Brain microvascular endothelial cell (primary cell): ENCODE data around the gene PRR23C.

ENCODE experiments used
- DNase-seq: peaks from one replicate; pipeline ENCODE4 v3.0.0-alpha.2; 2020
- H3K27ac ChIP-seq: fragments of 250-450 bp; sonication (Bioruptor Pico); 2 replicates; pipeline ENCODE4 v1.5.1; 2020; ENCODE audit warnings: mild to moderate bottlenecking, moderate library complexity
- H3K27me3 ChIP-seq: fragments of 250-450 bp; sonication (Bioruptor Pico); replicated peaks from 2 replicates; pipeline ENCODE4 v1.5.1; 2020; ENCODE audit warnings: mild to moderate bottlenecking
- H3K36me3 ChIP-seq: fragments of 250-450 bp; sonication (Bioruptor Pico); replicated peaks from 2 replicates; pipeline ENCODE4 v1.5.1; 2020; ENCODE audit warnings: mild to moderate bottlenecking
- H3K4me3 ChIP-seq: 2 replicates; pipeline ENCODE4 v1.5.1; 2011; ENCODE audit warnings: low read depth, mild to moderate bottlenecking, control low read depth, low read length, moderate library complexity
- in situ Hi-C: cut with HindIII; loops from 2 replicates; pipeline ENCODE4 v1.10.0; 2017; ENCODE audit warnings: low sequenced_read_pairs, low pct_ligation_motif_present
- TF ChIP-seq, protein P1 (sequence below): IDR thresholded peaks from 2 replicates; pipeline ENCODE4 v1.5.1; 2011; ENCODE audit warnings: low read depth, mild to moderate bottlenecking, moderate library complexity, low read length, control low read depth, inconsistent platforms; ENCODE audit errors: missing control alignments

Gene PRR23C

DNA sequence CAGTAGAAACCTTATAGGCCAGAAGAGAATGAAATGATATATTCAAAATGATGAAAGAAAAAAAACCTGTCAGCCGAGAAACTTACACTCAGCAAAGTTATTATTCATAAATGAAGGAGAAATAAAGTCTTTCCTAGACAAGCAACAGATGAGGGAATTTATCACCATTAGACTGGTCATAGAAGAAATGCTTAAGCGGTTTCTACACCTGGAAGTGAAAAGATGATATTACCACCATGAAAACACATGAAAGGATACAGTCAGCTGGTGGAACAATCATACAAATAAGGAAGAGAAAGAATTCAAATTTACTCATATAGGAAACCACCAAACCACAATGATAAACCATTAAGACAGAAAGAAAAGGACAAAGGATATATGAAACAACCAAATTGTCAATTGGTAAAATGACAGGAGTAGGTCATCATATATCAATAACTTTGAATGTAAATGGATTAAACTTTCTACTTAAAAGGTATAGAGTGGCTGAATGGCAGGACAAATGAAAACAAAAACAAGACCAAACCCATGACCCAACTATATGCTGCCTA, 29.9 kb upstream of the PRR23C start:
- H3K36me3 ChIP-seq = no peaks in the 10 kb centered on the region
- H3K27ac ChIP-seq = no peak overlapping the region
- no peak overlapping the region for H3K4me3 ChIP-seq
- no peaks in the 10 kb centered on the region for H3K27me3 ChIP-seq
- DNase-seq = no peak
- in situ Hi-C loops = no loop called here
- TF ChIP-seq, protein P1, sequence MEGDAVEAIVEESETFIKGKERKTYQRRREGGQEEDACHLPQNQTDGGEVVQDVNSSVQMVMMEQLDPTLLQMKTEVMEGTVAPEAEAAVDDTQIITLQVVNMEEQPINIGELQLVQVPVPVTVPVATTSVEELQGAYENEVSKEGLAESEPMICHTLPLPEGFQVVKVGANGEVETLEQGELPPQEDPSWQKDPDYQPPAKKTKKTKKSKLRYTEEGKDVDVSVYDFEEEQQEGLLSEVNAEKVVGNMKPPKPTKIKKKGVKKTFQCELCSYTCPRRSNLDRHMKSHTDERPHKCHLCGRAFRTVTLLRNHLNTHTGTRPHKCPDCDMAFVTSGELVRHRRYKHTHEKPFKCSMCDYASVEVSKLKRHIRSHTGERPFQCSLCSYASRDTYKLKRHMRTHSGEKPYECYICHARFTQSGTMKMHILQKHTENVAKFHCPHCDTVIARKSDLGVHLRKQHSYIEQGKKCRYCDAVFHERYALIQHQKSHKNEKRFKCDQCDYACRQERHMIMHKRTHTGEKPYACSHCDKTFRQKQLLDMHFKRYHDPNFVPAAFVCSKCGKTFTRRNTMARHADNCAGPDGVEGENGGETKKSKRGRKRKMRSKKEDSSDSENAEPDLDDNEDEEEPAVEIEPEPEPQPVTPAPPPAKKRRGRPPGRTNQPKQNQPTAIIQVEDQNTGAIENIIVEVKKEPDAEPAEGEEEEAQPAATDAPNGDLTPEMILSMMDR = no peak

DNA sequence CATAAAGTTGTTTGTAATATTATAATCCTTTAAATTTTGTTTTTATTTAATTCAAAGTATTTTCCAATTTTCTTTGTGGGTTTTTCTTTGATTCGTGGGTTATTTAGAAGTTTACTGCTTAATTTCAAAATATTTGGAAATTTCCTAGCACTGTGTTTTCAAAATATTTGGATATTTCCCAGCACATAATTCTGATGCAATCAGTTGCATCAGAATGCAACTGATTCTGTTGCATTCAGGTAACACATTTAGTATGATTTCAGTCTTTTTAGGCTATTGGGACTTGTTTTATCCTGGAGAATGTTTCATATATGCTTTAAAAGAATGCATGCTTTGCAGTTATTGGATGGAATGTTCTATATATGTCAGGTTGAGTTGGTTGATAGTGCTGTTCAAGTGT, 18.2 kb upstream of the PRR23C start:
- Histone ChIP-seq H3K27ac (no peak overlapping the region), H3K27me3 (no peaks in the 10 kb centered on the region), H3K4me3 (no peak overlapping the region), H3K36me3 (no peaks in the 10 kb centered on the region)
- no peak for DNase-seq
- in situ Hi-C loops = no loop called here
- TF ChIP-seq, protein P1 = no peak

DNA sequence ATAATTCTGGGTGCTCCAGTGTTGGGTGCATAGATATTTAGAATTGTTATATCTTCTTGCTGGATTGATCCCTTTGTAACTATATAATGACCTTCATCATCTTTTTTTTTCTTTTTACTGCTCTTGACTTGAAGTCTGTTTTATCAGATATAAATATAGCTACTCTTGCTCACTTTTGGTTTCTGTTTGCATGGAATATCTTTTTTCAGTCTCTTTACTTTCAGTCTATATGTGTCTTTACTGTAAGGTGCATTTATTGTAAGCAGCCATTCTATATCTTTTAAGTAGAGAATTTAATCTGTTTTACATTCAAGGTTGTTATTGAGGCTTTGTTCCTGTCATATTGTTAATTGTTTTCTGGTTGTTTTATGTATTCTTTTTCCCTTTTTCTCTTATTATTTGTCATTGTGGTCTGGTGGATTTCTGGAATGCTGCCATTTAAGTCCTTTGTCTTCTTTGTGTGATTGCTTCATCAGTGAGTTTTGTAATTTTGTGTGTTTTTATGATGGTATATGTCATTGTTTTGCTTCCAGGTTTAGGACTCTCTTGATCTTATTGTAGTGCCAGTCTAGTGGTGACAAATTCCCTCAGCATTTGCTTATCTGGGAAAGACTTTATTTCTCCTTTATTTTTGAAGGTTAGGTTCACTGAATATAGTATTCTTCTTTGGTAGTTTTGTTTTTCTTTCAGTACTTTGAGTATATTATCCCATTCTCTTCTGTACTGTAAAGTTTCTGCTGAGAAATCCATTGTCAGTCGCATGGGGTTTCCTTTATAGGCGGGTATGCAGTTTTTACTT, 8.3 kb upstream of the PRR23C start:
- H3K27ac ChIP-seq = no peak overlapping the region
- no peak overlapping the region for H3K4me3 ChIP-seq
- no peak for DNase-seq
- no peaks in the 10 kb centered on the region for H3K27me3 ChIP-seq
- H3K36me3 ChIP-seq = no peaks in the 10 kb centered on the region
- in situ Hi-C loops = no loop called here
- TF ChIP-seq, protein P1 = no peak

DNA sequence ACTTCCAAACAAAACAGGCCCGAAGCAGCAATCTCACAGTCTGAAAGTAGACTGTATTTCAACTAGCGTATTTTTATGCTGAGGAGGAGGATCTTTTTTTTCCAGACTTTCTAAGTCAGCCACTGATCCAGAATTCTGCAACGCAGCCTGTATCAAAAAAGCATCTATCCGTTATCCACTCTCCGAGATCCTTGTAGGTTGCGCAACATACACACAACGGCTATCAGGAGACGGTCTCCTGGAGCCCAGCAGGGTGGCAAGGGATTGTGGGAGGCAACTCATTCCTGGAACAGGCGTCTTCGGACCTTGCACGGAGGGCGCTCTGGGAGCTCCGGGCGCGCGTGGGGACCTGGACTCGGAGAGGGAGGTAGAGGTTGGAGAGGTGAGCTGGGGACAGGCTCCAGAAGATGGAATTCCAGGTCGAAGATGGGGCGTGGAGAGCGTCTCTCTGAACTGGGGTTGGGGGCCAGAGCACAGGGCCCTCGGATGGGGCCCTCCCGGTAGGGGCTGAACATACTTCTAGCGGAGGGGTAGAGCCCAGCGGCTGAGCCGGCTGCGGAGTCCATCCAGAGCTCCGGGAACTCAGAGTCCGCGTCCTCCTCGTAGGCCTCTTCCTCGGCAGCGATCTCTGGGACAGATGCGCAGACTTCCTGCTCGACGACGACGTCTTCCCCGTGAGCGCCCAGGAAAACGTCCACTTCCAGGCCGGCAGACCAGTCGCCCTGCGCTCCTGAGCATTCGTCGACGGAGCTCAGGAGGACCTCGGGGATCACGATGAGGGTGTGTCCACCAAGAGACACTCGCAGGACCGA, 932 bp downstream of the PRR23C start:
- H3K36me3 ChIP-seq = no peaks in the 10 kb centered on the region
- in situ Hi-C loops = no loop called here
- H3K27ac ChIP-seq = no peak overlapping the region
- no peak overlapping the region for H3K4me3 ChIP-seq
- no peak for DNase-seq
- H3K27me3 ChIP-seq = no peaks in the 10 kb centered on the region
- TF ChIP-seq, protein P1 = no peak

DNA sequence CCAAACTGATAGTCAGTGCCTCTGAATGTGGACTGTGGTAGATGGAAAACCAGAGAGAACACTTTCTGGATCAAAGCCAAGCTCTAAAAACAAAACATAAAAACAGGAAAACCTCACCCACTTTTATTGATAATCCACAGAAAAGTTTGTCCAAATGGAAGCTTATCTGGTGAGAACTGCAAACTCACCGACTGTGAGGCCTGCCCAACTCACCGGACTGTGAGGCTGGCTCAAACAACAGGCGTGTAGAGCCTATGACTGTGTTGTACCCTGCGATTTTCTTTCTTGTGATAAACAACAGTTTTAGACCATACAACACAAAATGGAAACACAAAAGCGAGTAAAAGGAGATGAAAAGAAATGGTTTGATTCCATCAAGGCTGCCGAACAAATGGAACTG, 7.2 kb downstream of the PRR23C start:
- in situ Hi-C loops = no loop called here
- Histone ChIP-seq H3K27me3 (no peaks in the 10 kb centered on the region), H3K27ac (no peak overlapping the region), H3K4me3 (no peak overlapping the region), H3K36me3 (no peaks in the 10 kb centered on the region)
- DNase-seq = no peak
- TF ChIP-seq, protein P1 = no peak
